Stimulated activated CD4-positive, alpha-beta T cell treated with anti-CD3 and anti-CD28 coated beads, Interleukin-1b, Interleukin-23, amount 100 ng/mL, for 4 hours (primary cell): ENCODE results near the gene DHRS12.

Experiments used
- DNase-seq, 2 donors: peaks; one replicate each; pipeline ENCODE4 v3.0.0-alpha.2; 2020; ENCODE audit warnings: low read depth in 2 of 2

The DHRS12 gene

DNA sequence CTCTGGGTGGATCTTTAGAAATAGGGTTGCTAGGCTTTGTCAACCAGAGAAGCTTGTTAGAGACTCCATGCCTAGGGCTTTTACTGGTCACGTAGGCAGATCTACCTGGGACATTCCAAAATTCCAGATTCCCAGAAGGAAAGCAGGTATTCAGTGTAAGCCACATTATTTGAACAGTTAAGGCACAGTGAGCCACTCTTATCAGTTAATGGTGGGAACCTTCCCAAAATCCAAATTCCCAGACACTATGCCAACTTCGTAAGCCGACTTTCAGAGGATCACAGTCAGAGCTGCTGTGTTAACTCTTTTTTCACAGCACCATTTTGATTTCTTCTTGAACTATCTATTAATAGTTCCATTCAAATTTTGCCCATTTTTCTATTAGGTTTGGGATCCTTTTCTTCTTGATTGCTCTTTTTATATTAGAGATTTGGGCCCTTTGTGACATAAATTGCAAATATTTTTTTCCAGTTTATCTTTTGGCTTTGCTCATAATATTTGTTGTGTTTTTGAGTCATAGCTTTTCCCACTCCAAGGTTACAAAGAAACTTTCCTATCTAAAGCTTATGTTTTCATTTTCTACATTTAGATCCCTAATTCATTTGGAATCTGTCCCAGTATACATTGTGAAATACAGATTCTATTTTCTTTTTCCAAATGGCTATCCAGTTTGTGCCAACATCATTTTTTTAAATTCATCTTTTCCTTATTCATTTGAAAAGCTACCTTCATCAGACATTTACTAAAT lies 77.3 kb downstream of the DHRS12 start:
- no peak for DNase-seq

DNA sequence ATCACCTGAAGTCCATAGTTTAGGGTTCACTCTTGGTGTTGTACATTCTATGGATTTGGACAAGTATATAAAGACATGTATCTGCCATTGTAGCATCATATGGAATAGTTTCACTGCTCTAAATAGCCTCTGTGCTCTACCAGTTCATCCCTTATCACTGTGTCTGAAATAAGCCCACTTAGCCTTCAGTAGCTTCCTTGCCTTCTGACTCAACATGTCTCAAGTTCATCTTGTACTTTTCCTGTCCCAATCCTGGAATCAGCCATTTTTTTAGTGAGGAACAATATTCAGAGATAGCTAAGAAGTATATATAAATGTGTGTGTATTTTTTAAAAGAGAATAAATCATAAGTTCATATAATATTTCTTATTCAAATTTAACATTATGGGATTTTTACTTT lies 79.2 kb downstream of the DHRS12 start:
- no peak for DNase-seq

GRCh38 chr13:51723529-51723928 lies 80.4 kb downstream of the DHRS12 start:
- no peak for DNase-seq

DNA sequence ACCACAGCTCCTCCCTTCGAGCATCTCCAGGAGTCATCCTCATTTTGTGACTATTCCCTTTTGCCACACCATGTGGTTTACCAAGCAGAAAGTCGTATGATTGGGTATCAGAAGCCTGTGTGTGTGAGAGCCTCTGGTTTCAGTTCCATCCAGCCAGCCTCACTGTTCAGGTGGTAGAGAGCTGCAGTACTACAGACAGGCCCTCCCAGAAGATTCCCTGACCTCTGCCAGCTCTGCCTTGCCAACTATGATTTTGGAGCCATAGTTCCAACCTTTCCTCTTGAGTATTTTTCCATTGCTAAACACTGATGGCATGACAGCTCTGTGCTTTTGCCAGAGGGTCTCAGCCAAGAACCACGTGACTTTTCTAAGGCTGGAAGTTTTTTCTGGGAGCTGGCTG lies 82.5 kb downstream of the DHRS12 start:
- DNase-seq: no peak

DNA sequence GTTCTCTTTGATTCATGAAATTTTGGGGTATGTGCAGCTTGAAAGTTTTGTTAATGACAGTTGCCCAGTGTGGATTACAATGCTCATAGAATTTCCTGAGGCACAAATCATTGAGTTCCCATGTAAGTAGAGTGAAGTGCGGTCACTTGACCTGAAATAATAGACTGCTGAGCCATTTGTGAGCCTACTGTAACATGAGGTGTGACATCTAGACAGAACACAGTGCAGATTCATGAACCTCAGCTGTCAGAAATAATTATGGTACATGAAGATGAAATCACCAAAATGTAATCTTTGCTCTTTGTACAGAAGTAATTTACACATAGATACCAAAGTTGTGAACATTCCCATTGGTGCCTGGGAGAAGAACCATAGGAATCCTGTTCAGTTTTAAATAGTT lies 84.6 kb downstream of the DHRS12 start:
- DNase-seq: no peak
